Peyer's patch (tissue), 4 donors: ENCODE results near the gene RHO. TPM values are rescaled to one million over a fixed set of nuclear protein-coding genes. Genes with fewer than 3 reads are reported as not detected.

ENCODE experiments used
- DNase-seq, 3 donors: peaks; one replicate each; pipeline ENCODE4 v3.0.0-alpha.2; 2017 to 2019
- H3K27ac ChIP-seq, 4 donors: fragments of 200-600 bp; sonication (generic); one replicate each; pipeline ENCODE4 v1.5.1; 2016 to 2019
- H3K27me3 ChIP-seq, 2 donors: fragments of 200-600 bp; sonication (generic); one replicate each; pipeline ENCODE4 v1.5.1; 2019
- H3K36me3 ChIP-seq, 3 donors: fragments of 200-600 bp; sonication (generic); one replicate each; pipeline ENCODE4 v1.5.1; 2016 to 2019
- H3K4me1 ChIP-seq, 4 donors: fragments of 200-600 bp; sonication (generic); one replicate each; pipeline ENCODE4 v1.5.1; 2016 to 2019
- H3K4me3 ChIP-seq, 4 donors: fragments of 200-600 bp; sonication (generic); 1 replicate in 3 of 4; 2 replicates in 1 of 4; pipeline ENCODE4 v1.5.1; 2016 to 2019; ENCODE audit warnings: mild to moderate bottlenecking in 1 of 4
- H3K9me3 ChIP-seq, 4 donors: fragments of 200-600 bp; sonication (generic); one replicate each; pipeline ENCODE4 v1.5.1; 2016 to 2019; ENCODE audit warnings: mild to moderate bottlenecking in 1 of 4
- CTCF ChIP-seq, 6 experiments: fragments of 450-650 bp in 4 of 6; fragments of 200-600 bp in 2 of 6; sonication (generic) in 1 of 6; IDR thresholded peaks; one replicate each; pipeline ENCODE4 v1.5.1; 2017 to 2019; ENCODE audit warnings: antibody characterized with exemption in 6 of 6, mild to moderate bottlenecking in 3 of 6, moderate library complexity in 1 of 6
- POLR2A ChIP-seq, 2 donors: fragments of 450-650 bp; IDR thresholded peaks; one replicate each; pipeline ENCODE4 v1.5.1; 2017; ENCODE audit warnings: antibody characterized with exemption in 2 of 2, mild to moderate bottlenecking in 2 of 2, moderate library complexity in 2 of 2
- total RNA-seq, 4 donors: library from RNA; depleted of rRNA; stranded (reverse); fragments of >200 nt; gene quantifications; one replicate each; pipeline ENCODE4 v1.1.0, GENCODE V29; 2016

Gene RHO
- total RNA-seq, 4 donors from 2014 or later, result not detected

DNA sequence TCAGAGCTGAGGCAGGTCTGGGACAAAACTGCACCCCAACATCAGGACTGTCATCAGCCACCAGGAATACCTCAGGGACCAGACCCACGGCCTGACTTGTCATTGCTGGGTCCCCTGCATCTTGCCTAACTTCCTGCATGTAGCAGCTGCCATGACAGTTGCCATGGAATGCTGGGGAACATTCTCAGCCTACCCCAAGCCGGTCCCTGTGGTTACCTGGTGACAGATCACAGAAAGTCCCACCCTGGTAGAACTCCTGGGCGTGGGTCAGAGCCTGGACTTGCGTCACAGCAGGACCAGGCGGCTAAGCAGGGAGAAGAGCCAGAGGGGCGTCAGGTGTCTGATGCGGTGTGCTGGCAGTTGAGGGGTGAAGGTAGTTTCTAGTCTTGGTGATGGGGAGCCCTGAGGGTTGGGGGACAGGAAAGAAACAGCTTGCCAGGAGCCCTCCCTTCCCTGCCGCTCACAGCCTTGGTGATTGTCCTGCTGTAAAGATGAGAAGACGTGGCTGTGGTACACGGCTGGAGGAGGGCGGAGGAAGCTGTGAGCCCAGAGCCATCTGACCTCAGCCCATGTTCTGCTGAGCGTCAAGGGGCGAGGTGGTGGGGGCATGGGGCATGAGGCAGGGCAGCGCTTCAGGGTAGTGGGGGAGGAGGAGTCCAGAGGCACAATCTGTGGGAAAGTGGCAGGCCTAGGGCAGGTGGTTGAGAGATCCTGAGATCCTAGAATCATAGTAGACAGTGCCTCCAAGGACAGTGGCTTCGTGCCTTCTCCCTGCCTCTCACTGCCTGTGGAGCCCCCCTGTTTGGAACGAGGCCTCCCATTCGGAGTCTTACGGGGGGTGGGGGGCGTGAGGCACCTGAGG lies 19.9 kb downstream of the RHO start:
- no peak overlapping the region for H3K4me3 ChIP-seq
- no peaks in the 10 kb centered on the region for H3K36me3 ChIP-seq
- TF ChIP-seq CTCF (IDR thresholded peaks at IDR 0.05) (no peak), POLR2A (IDR thresholded peaks at IDR 0.05) (no peak)
- no peaks in the 10 kb centered on the region for H3K4me1 ChIP-seq
- no peaks in the 10 kb centered on the region for H3K9me3 ChIP-seq
- DNase-seq, result no peak
- H3K27ac ChIP-seq, result no peak overlapping the region
- H3K27me3 ChIP-seq, result no peaks in the 10 kb centered on the region

- Histone ChIP-seq H3K4me3 (no peak overlapping the region), H3K27ac (no peak overlapping the region), H3K4me1 (no peaks in the 10 kb centered on the region), H3K27me3 (no peaks in the 10 kb centered on the region), H3K36me3 (no peaks in the 10 kb centered on the region), H3K9me3 (no peaks in the 10 kb centered on the region)
- no peak for DNase-seq
- TF ChIP-seq POLR2A (IDR thresholded peaks at IDR 0.05), result no peak
Measured at GRCh38 chr3:129549006-129549800, 20.8 kb downstream of the RHO start.

DNA sequence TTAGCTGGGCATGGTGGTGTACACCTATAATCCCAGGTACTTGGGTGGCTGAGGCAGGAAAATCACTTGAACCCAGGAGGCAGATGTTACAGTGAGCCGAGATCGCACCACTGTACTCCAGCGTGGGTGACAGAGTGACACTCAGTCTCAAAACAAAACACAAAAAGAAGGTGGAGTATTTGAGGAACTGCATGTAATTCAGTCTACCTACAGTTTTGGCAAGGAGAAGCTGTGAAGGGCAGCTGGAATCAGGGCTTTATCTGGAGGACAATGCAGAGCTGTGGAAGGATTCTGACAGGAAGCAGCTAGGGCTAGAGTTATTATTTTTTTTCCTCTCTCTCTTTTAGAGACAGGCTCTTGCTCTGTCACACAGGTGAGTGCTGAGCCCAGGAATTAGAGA lies 21.4 kb downstream of the RHO start:
- Histone ChIP-seq H3K27ac (no peak overlapping the region), H3K27me3 (no peaks in the 10 kb centered on the region), H3K4me3 (no peak overlapping the region), H3K4me1 (no peaks in the 10 kb centered on the region), H3K36me3 (no peaks in the 10 kb centered on the region), H3K9me3 (no peaks in the 10 kb centered on the region)
- TF ChIP-seq POLR2A (IDR thresholded peaks at IDR 0.05) (no peak), CTCF (IDR thresholded peaks at IDR 0.05) (no peak)
- DNase-seq, result no peak

GRCh38 chr3:129552287-129553050 lies 24.0 kb downstream of the RHO start:
- Histone ChIP-seq H3K27ac (no peak overlapping the region), H3K36me3 (no peaks in the 10 kb centered on the region), H3K4me1 (no peaks in the 10 kb centered on the region), H3K4me3 (no peak overlapping the region), H3K27me3 (no peaks in the 10 kb centered on the region), H3K9me3 (no peaks in the 10 kb centered on the region)
- no peak for DNase-seq
- no peak for TF ChIP-seq CTCF (IDR thresholded peaks at IDR 0.05)
- TF ChIP-seq POLR2A (IDR thresholded peaks at IDR 0.05), result no peak

- H3K36me3 ChIP-seq, result no peaks in the 10 kb centered on the region
- H3K9me3 ChIP-seq, result no peaks in the 10 kb centered on the region
- no peaks in the 10 kb centered on the region for H3K27me3 ChIP-seq
- H3K4me1 ChIP-seq, result peaks cover 0 to 3% (median 0%) of the 10 kb centered on the region in 4 donors
- no peak for TF ChIP-seq POLR2A (IDR thresholded peaks at IDR 0.05)
- no peak for TF ChIP-seq CTCF (IDR thresholded peaks at IDR 0.05)
- no peak overlapping the region for H3K4me3 ChIP-seq
- no peak for DNase-seq
- H3K27ac ChIP-seq, result no peak overlapping the region
Measured at GRCh38 chr3:129553171-129553570, 24.7 kb downstream of the RHO start.
